CD4-positive, alpha-beta memory T cell (primary cell): Measurements from ENCODE around the gene SH3D19. TPM values are rescaled to one million over a fixed set of nuclear protein-coding genes. Genes with fewer than 3 reads are reported as not detected.
"Not testable (repeated sequence)": the region's sequence is repeated elsewhere in the genome, so short reads cannot be mapped to it uniquely, and the experiment has no call there.

Source experiments
- CTCF ChIA-PET: fragments of 350-600 bp; sonication (Branson Sonifier 250); formaldehyde crosslinking; loops from one replicate; lab custom pipeline; 2021; ENCODE audit warnings: inconsistent platforms; ENCODE audit not compliant: partially characterized antibody; lab: Charles Lee
- POLR2A ChIA-PET: fragments of 350-600 bp; sonication (Branson Sonifier 250); formaldehyde crosslinking; loops from one replicate; lab custom pipeline; 2021; ENCODE audit not compliant: partially characterized antibody; lab: Charles Lee
- DNase-seq, 5 donors: peaks; one replicate each; pipeline versions ENCODE4 v3.0.0 to v3.0.0-alpha.2; 2020 to 2022; ENCODE audit warnings: mixed read lengths in 1 of 5
- H3K27ac ChIP-seq: one replicate; pipeline ENCODE4 v1.7.0; 2013; ENCODE audit warnings: low read depth, low read length
- H3K27me3 ChIP-seq: 2 replicates; pipeline ENCODE4 v1.7.0; 2013; ENCODE audit warnings: mild to moderate bottlenecking, low read length, moderate library complexity; ENCODE audit not compliant: insufficient read depth
- H3K36me3 ChIP-seq: 2 replicates; pipeline ENCODE4 v1.7.0; 2013; ENCODE audit warnings: mild to moderate bottlenecking, low read length, moderate library complexity; ENCODE audit not compliant: insufficient read depth
- H3K4me1 ChIP-seq: 2 replicates; pipeline ENCODE4 v1.7.0; 2013; ENCODE audit warnings: mild to moderate bottlenecking, low read length, moderate library complexity; ENCODE audit not compliant: insufficient read depth
- H3K4me3 ChIP-seq, 2 donors: one replicate each; pipeline ENCODE4 v1.7.0; 2013; ENCODE audit warnings: low read length in 2 of 2, mild to moderate bottlenecking in 1 of 2
- H3K9me3 ChIP-seq, 2 donors: one replicate each; pipeline ENCODE4 v1.7.0; 2013; ENCODE audit warnings: low read length in 2 of 2, control low read depth in 1 of 2; ENCODE audit not compliant: control insufficient read depth in 1 of 2
- H3K27ac Mint-ChIP-seq, 7 donors: one replicate each; pipeline ENCODE4 v1.8.0; 2020 to 2021; ENCODE audit warnings: mixed read lengths in 7 of 7, mild to moderate bottlenecking in 6 of 7, inconsistent platforms in 3 of 7, moderate library complexity in 3 of 7
- H3K27me3 Mint-ChIP-seq, 2 donors: one replicate each; pipeline ENCODE4 v1.8.0; 2020 to 2021; ENCODE audit warnings: mixed read lengths in 2 of 2
- H3K36me3 Mint-ChIP-seq, 2 donors: one replicate each; pipeline ENCODE4 v1.8.0; 2020 to 2021; ENCODE audit warnings: mixed read lengths in 2 of 2, inconsistent platforms in 1 of 2, mild to moderate bottlenecking in 1 of 2
- H3K4me1 Mint-ChIP-seq, 4 donors: one replicate each; pipeline ENCODE4 v1.8.0; 2020 to 2021; ENCODE audit warnings: mixed read lengths in 4 of 4, mild to moderate bottlenecking in 1 of 4
- H3K4me3 Mint-ChIP-seq, 8 donors: one replicate each; pipeline ENCODE4 v1.8.0; 2020 to 2021; ENCODE audit warnings: mixed read lengths in 8 of 8, mild to moderate bottlenecking in 7 of 8, moderate library complexity in 6 of 8, inconsistent platforms in 3 of 8
- H3K9me3 Mint-ChIP-seq, 8 donors: one replicate each; pipeline ENCODE4 v1.8.0; 2020 to 2021; ENCODE audit warnings: mixed read lengths in 8 of 8, mild to moderate bottlenecking in 5 of 8, inconsistent platforms in 3 of 8, moderate library complexity in 1 of 8
- intact Hi-C: fragments of 100-400 bp; cut with micrococcal nuclease; formaldehyde crosslinking; loops from one replicate; pipeline ENCODE4 v1.15.1; 2023
- polyA plus RNA-seq, 2 donors: library from polyadenylated mRNA; unstranded; fragments of 300-500 nt; fragmentation: Illumina TruSeq; gene quantifications; one replicate each; pipeline ENCODE4 v1.2.3, GENCODE V29; 2021
- total RNA-seq, 2 experiments: library from RNA; stranded (reverse); gene quantifications; one replicate each; pipeline ENCODE4 v1.2.3, GENCODE V29; 2021

SH3D19 gene
- total and polyA plus RNA-seq, 4 experiments from 2014 or later, result 0.11 to 1.4 (median 0.79) TPM

DNA sequence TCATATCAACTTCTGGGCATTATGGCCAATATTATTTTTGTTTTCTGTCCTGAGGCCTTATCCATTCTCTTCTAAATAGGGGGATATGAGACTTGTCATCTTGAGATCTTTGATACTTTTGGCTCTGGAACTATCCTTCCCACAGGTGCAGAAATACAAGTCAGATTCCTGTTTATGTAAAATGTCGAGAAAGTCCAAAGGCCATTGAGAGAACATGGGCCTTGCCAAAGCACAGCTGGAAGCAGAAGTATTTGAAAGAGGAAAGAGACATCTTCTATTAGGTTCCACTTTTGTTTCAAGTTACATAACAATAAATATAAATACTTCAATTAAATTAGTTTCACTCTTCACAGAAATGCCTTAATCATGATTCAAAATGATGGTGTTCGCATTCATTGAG, 69.3 kb downstream of the SH3D19 start:
- Histone ChIP-seq H3K9me3 (no peaks in the 10 kb centered on the region), H3K36me3 (no peaks in the 10 kb centered on the region), H3K4me1 (no peaks in the 10 kb centered on the region), H3K4me3 (no peak overlapping the region), H3K27ac (no peak overlapping the region), H3K27me3 (no peaks in the 10 kb centered on the region)
- Mint-ChIP-seq H3K4me3 (no peak overlapping the region), H3K27me3 (peaks cover 0 to 2% of the 10 kb centered on the region in 2 donors), H3K4me1 (no peaks in the 10 kb centered on the region), H3K9me3 (peaks cover 0 to 7% (median 0%) of the 10 kb centered on the region in 8 donors), H3K36me3 (no peaks in the 10 kb centered on the region), H3K27ac (no peak overlapping the region)
- POLR2A ChIA-PET, result no interaction called here
- intact Hi-C loops, result no loop called here
- CTCF ChIA-PET, result no interaction called here
- no peak for DNase-seq

- H3K9me3 Mint-ChIP-seq, CTCF ChIA-PET, H3K4me1 ChIP-seq, H3K27me3 ChIP-seq, DNase-seq, H3K36me3 ChIP-seq, H3K27ac ChIP-seq, H3K36me3 Mint-ChIP-seq, H3K4me1 Mint-ChIP-seq, POLR2A ChIA-PET, H3K4me3 ChIP-seq, H3K4me3 Mint-ChIP-seq, H3K27ac Mint-ChIP-seq, H3K9me3 ChIP-seq, H3K27me3 Mint-ChIP-seq, intact Hi-C loops: not testable (repeated sequence)
These were observed 69.7 kb downstream of the SH3D19 start for GRCh38 chr4:151255680-151256079.

DNA sequence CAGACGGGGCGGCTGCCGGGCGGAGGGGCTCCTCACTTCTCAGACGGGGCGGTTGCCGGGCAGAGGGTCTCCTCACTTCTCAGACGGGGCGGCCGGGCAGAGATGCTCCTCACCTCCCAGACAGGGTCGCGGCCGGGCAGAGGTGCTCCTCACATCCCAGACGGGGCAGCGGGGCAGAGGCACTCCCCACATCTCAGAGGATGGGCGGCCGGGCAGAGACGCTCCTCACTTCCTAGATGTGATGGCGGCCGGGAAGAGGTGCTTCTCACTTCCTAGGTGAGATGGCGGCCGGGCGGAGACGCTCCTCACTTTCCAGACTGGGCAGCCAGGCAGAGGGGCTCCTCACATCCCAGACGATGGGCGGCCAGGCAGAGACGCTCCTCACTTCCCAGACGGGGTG, 70.2 kb downstream of the SH3D19 start:
- H3K36me3 Mint-ChIP-seq, DNase-seq, H3K27ac Mint-ChIP-seq, H3K27me3 Mint-ChIP-seq, H3K4me3 ChIP-seq, POLR2A ChIA-PET, H3K4me1 ChIP-seq, H3K27me3 ChIP-seq, H3K4me3 Mint-ChIP-seq, H3K4me1 Mint-ChIP-seq, H3K27ac ChIP-seq, H3K36me3 ChIP-seq, CTCF ChIA-PET, intact Hi-C loops, H3K9me3 Mint-ChIP-seq, H3K9me3 ChIP-seq: not testable (repeated sequence)

- CTCF ChIA-PET, result no interaction called here
- no peak for DNase-seq
- Histone ChIP-seq H3K4me1 (no peaks in the 10 kb centered on the region), H3K4me3 (no peak overlapping the region), H3K27ac (no peak overlapping the region), H3K36me3 (no peaks in the 10 kb centered on the region), H3K27me3 (no peaks in the 10 kb centered on the region), H3K9me3 (no peaks in the 10 kb centered on the region)
- POLR2A ChIA-PET, result no interaction called here
- intact Hi-C loops, result no loop called here
- Mint-ChIP-seq H3K4me1 (no peaks in the 10 kb centered on the region), H3K27me3 (peaks cover under 1 to 4% of the 10 kb centered on the region in 2 donors), H3K36me3 (no peaks in the 10 kb centered on the region), H3K27ac (no peak overlapping the region), H3K4me3 (no peak overlapping the region), H3K9me3 (peaks cover 0 to 3% (median 0%) of the 10 kb centered on the region in 8 donors)
These were observed 73.7 kb downstream of the SH3D19 start for GRCh38 chr4:151251603-151252304.

DNA sequence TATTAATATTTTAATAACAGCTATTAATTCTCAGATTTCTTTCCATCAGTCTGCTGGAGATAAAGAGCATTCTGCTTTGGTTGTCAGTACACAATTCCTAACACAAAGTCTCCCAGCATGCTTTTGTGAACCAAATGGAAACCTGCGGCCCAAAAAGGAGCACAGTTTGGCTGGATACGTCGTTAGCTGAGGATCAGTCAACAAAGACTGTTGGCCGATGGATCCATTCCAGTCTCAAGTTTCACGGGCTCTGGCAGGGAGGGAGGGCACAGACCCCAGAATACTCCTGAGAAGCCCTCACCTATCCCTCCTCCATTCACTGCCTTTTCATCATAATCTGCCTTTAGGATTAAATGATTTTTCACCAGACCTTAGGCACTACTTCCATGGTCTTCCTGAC, 74.7 kb downstream of the SH3D19 start:
- no peaks in the 10 kb centered on the region for H3K36me3 Mint-ChIP-seq
- Histone ChIP-seq H3K9me3 (no peaks in the 10 kb centered on the region), H3K27ac (no peak overlapping the region), H3K36me3 (no peaks in the 10 kb centered on the region), H3K27me3 (no peaks in the 10 kb centered on the region), H3K4me1 (no peaks in the 10 kb centered on the region), H3K4me3 (no peak overlapping the region)
- intact Hi-C loops, result no loop called here
- H3K4me1 Mint-ChIP-seq, result no peaks in the 10 kb centered on the region
- CTCF ChIA-PET, result no interaction called here
- no peaks in the 10 kb centered on the region for H3K9me3 Mint-ChIP-seq
- no peak overlapping the region for H3K27ac Mint-ChIP-seq
- H3K4me3 Mint-ChIP-seq, result no peak overlapping the region
- DNase-seq, result no peak
- POLR2A ChIA-PET, result no interaction called here
- H3K27me3 Mint-ChIP-seq, result peaks cover 2 to 4% of the 10 kb centered on the region in 2 donors

- Histone ChIP-seq H3K27ac (no peak overlapping the region), H3K4me1 (no peaks in the 10 kb centered on the region), H3K9me3 (no peaks in the 10 kb centered on the region), H3K36me3 (no peaks in the 10 kb centered on the region), H3K27me3 (no peaks in the 10 kb centered on the region), H3K4me3 (no peak overlapping the region)
- DNase-seq, result no peak
- Mint-ChIP-seq H3K4me3 (no peak overlapping the region), H3K27ac (peak overlapping the region in 1 of 7 donors; percentile 20), H3K4me1 (no peaks in the 10 kb centered on the region), H3K36me3 (no peaks in the 10 kb centered on the region), H3K27me3 (peaks cover 2 to 6% of the 10 kb centered on the region in 2 donors), H3K9me3 (no peaks in the 10 kb centered on the region)
- intact Hi-C loops, result no loop called here
- ChIA-PET CTCF (no interaction called here), POLR2A (no interaction called here)
These were observed 76.9 kb downstream of the SH3D19 start for GRCh38 chr4:151248519-151248918.

DNA sequence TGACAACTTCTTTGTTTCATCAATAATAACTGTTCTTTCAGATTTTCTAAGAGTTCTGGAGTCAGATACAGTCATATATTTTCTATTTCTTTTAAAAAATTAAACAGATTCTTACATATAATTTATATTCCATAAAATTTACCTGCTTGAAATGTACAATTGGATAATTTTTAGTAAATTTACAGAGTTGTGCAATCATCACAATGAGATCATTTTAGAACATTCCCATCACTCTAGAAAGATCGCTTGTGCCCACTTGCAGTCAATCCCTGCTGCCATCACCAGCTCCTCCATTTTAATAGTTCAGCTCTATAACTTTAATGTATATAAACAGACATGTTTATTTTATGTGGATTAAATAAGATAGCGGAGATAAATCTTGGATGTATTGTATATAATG, 78.0 kb downstream of the SH3D19 start:
- Histone ChIP-seq H3K27ac (no peak overlapping the region), H3K36me3 (no peaks in the 10 kb centered on the region), H3K27me3 (no peaks in the 10 kb centered on the region), H3K9me3 (no peaks in the 10 kb centered on the region), H3K4me3 (no peak overlapping the region), H3K4me1 (no peaks in the 10 kb centered on the region)
- Mint-ChIP-seq H3K27ac (no peak overlapping the region), H3K4me1 (no peaks in the 10 kb centered on the region), H3K9me3 (no peaks in the 10 kb centered on the region), H3K36me3 (no peaks in the 10 kb centered on the region), H3K4me3 (no peak overlapping the region), H3K27me3 (peaks cover 2 to 6% of the 10 kb centered on the region in 2 donors)
- CTCF ChIA-PET, result no interaction called here
- no peak for DNase-seq
- intact Hi-C loops, result no loop called here
- POLR2A ChIA-PET, result no interaction called here
